GM21786 (cell line): Measurements from ENCODE around the gene AIF1.

Experiments
- ATAC-seq: cut with Tn5 transposase; IDR thresholded peaks from one replicate; pipeline ENCODE4 v1.9.1; 2021; ENCODE audit not compliant: unreplicated experiment

The AIF1 gene

DNA sequence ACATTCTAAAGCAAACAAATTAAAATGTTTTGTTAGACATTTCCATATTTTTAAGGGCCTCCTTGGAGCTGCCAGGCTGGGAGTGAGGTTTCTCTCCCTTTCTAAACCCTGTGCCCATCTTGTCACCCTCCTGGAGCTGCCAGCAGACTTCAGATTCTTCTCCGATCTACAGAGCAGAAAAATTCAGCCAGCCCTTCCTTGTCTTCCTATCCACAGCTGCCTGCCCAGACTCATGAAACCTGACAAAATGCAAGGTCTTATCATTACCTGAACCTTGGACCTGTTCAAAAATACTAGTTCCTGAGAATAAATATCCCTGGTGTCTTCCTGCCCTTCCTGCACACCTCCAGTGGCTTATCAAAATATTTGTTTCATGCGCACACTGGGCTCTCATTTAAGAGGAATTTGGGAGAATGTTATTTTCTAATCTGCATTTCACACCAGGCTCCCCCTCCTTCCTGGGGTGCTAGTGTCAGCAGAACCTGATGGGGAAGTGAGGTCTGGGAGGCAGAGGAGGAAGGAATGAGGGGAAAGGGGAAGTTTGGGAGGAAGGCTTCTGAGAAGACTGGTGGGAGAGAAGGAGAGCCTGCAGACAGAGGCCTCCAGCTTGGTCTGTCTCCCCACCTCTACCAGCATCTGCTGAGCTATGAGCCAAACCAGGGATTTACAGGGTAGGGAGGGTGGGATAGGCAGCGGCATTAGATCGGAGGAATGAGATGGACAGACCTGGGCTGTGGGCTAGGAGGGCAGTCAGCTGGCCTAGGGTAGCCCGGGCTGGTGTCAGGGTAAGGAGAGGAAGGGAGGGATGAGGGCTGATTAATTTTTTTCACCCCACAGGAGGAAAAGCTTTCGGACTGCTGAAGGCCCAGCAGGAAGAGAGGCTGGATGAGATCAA is at the start of gene AIF1:
Gene AIF1, plus strand, starts transcription at position 551 of the 895 bp plus-strand sequence. Its CDS starts 96 bp downstream, at position 647.
- no peak for ATAC-seq

DNA sequence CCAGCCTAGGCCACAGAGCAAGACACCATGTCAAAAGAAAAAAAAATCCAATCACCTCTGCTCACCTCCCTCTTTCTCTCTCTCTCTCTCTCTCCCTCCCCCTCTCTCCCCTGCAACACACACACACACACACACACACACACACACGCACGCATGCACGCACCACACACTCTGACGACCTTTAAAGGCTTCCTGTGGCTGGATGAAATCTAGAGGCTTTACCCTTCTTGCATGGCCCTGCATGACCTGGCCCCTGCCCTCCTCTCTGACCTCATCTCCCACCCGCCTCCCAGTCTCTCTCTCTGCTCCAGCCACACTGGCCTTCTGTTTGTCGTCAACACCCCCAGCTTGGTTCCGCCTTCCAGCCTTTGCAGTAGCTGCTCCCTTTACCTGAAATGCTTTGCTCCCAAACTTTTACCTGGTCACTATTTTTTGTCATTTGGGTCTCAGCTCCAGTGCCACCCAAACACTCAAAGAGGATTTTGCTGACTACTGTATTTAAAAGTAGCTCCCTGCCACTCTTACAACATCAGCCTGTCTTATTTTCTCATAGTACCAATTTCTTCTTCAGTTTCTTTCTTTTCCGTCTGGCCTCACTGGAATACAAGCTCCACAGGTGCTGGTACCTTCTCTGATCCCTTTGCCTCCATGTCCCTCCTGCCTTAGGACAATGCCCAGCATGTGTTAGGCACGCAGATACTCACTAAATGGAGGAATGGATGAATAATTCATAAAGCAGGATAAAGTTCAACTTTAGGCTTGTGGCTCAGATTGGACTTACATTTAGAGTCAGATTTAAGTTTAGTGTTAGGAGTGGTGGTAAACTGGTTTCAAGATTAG is 47.3 kb upstream of the AIF1 start:
- no peak for ATAC-seq

DNA sequence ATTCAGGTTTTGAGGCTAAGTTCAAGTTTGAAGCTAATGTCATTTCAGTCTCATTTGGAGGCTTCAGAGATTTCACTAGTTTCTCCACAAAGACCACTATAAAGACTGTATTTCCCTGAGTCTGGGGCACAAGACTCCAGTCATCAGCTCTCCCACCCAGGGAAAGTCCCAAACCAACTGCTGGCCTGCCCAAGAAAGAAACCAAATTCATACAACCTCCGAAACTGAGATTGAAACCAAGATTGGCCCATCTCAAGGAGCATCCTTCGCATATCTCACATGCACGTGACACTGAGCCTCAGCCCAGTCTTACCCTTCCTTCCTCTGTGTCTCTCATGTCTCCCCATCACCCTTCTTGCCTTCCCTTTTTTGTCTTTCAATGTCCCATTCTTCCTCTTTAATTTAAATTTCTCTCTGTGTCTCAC is 46.5 kb upstream of the AIF1 start:
- ATAC-seq = peak; percentile 54

DNA sequence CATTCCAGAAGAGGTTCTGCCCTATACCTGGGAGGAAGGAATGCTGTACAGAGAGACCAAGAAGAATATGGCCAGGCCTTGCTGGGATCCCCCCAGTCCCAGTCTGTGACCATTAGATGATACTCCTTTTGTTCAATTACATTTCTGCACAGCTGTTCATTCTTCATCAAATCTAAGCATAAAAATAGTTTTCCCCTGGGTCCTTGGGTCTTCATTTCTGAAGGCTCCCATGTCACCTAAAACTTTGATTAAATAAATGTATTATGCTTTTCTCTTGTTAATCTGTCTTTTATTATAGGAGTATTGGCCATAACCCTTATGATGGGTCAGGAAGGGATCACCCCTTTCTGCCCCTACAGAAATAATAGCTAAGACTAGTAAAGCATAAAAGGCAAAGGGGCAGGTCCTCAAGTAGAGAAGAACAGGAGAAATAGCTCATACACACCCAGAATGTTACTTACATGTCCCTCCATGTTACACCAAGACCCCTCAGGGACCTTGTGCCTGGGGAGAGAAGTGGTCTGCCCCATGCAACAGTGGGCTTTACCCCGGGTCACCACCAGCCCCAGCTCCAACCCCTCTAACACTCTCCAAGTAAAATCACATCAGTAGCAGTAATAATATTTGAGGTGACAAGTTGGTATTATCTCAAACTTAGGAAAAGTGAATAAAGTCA is 45.0 kb upstream of the AIF1 start:
- no peak for ATAC-seq

DNA sequence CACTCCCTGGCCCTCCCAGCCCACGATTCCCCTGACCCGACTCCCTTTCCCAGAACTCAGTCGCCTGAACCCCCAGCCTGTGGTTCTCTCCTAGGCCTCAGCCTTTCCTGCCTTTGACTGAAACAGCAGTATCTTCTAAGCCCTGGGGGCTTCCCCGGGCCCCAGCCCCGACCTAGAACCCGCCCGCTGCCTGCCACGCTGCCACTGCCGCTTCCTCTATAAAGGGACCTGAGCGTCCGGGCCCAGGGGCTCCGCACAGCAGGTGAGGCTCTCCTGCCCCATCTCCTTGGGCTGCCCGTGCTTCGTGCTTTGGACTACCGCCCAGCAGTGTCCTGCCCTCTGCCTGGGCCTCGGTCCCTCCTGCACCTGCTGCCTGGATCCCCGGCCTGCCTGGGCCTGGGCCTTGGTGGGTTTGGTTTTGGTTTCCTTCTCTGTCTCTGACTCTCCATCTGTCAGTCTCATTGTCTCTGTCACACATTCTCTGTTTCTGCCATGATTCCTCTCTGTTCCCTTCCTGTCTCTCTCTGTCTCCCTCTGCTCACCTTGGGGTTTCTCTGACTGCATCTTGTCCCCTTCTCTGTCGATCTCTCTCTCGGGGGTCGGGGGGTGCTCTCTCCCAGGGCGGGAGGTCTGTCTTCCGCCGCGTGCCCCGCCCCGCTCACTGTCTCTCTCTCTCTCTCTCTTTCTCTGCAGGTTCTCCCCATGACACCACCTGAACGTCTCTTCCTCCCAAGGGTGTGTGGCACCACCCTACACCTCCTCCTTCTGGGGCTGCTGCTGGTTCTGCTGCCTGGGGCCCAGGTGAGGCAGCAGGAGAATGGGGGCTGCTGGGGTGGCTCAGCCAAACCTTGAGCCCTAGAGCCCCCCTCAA is 42.8 kb upstream of the AIF1 start, which contains the start of gene LTA:
Gene LTA, plus strand, starts transcription at position 249 of the 871 bp plus-strand sequence. Its CDS starts 454 bp downstream, at position 703.
- ATAC-seq = no peak

DNA sequence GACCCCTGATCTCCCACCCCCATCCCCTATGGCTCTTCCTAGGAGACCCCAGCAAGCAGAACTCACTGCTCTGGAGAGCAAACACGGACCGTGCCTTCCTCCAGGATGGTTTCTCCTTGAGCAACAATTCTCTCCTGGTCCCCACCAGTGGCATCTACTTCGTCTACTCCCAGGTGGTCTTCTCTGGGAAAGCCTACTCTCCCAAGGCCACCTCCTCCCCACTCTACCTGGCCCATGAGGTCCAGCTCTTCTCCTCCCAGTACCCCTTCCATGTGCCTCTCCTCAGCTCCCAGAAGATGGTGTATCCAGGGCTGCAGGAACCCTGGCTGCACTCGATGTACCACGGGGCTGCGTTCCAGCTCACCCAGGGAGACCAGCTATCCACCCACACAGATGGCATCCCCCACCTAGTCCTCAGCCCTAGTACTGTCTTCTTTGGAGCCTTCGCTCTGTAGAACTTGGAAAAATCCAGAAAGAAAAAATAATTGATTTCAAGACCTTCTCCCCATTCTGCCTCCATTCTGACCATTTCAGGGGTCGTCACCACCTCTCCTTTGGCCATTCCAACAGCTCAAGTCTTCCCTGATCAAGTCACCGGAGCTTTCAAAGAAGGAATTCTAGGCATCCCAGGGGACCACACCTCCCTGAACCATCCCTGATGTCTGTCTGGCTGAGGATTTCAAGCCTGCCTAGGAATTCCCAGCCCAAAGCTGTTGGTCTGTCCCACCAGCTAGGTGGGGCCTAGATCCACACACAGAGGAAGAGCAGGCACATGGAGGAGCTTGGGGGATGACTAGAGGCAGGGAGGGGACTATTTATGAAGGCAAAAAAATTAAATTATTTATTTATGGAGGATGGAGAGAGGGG is 41.6 kb upstream of the AIF1 start:
- ATAC-seq = no peak

DNA sequence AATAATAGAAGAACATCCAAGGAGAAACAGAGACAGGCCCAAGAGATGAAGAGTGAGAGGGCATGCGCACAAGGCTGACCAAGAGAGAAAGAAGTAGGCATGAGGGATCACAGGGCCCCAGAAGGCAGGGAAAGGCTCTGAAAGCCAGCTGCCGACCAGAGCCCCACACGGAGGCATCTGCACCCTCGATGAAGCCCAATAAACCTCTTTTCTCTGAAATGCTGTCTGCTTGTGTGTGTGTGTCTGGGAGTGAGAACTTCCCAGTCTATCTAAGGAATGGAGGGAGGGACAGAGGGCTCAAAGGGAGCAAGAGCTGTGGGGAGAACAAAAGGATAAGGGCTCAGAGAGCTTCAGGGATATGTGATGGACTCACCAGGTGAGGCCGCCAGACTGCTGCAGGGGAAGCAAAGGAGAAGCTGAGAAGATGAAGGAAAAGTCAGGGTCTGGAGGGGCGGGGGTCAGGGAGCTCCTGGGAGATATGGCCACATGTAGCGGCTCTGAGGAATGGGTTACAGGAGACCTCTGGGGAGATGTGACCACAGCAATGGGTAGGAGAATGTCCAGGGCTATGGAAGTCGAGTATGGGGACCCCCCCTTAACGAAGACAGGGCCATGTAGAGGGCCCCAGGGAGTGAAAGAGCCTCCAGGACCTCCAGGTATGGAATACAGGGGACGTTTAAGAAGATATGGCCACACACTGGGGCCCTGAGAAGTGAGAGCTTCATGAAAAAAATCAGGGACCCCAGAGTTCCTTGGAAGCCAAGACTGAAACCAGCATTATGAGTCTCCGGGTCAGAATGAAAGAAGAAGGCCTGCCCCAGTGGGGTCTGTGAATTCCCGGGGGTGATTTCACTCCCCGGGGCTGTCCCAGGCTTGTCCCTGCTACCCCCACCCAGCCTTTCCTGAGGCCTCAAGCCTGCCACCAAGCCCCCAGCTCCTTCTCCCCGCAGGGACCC is 40.6 kb upstream of the AIF1 start:
- ATAC-seq = no peak

DNA sequence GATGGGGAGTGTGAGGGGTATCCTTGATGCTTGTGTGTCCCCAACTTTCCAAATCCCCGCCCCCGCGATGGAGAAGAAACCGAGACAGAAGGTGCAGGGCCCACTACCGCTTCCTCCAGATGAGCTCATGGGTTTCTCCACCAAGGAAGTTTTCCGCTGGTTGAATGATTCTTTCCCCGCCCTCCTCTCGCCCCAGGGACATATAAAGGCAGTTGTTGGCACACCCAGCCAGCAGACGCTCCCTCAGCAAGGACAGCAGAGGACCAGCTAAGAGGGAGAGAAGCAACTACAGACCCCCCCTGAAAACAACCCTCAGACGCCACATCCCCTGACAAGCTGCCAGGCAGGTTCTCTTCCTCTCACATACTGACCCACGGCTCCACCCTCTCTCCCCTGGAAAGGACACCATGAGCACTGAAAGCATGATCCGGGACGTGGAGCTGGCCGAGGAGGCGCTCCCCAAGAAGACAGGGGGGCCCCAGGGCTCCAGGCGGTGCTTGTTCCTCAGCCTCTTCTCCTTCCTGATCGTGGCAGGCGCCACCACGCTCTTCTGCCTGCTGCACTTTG is 39.6 kb upstream of the AIF1 start, which contains the start of gene TNF:
Gene TNF, plus strand, starts transcription at position 231 of the 567 bp plus-strand sequence. Its CDS starts 177 bp downstream, at position 408.
- ATAC-seq = no peak

DNA sequence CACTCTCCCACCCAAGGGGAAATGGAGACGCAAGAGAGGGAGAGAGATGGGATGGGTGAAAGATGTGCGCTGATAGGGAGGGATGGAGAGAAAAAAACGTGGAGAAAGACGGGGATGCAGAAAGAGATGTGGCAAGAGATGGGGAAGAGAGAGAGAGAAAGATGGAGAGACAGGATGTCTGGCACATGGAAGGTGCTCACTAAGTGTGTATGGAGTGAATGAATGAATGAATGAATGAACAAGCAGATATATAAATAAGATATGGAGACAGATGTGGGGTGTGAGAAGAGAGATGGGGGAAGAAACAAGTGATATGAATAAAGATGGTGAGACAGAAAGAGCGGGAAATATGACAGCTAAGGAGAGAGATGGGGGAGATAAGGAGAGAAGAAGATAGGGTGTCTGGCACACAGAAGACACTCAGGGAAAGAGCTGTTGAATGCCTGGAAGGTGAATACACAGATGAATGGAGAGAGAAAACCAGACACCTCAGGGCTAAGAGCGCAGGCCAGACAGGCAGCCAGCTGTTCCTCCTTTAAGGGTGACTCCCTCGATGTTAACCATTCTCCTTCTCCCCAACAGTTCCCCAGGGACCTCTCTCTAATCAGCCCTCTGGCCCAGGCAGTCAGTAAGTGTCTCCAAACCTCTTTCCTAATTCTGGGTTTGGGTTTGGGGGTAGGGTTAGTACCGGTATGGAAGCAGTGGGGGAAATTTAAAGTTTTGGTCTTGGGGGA is 38.9 kb upstream of the AIF1 start:
- ATAC-seq = no peak

DNA sequence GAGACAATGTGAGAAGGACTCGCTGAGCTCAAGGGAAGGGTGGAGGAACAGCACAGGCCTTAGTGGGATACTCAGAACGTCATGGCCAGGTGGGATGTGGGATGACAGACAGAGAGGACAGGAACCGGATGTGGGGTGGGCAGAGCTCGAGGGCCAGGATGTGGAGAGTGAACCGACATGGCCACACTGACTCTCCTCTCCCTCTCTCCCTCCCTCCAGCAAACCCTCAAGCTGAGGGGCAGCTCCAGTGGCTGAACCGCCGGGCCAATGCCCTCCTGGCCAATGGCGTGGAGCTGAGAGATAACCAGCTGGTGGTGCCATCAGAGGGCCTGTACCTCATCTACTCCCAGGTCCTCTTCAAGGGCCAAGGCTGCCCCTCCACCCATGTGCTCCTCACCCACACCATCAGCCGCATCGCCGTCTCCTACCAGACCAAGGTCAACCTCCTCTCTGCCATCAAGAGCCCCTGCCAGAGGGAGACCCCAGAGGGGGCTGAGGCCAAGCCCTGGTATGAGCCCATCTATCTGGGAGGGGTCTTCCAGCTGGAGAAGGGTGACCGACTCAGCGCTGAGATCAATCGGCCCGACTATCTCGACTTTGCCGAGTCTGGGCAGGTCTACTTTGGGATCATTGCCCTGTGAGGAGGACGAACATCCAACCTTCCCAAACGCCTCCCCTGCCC is 38.0 kb upstream of the AIF1 start:
- no peak for ATAC-seq

DNA sequence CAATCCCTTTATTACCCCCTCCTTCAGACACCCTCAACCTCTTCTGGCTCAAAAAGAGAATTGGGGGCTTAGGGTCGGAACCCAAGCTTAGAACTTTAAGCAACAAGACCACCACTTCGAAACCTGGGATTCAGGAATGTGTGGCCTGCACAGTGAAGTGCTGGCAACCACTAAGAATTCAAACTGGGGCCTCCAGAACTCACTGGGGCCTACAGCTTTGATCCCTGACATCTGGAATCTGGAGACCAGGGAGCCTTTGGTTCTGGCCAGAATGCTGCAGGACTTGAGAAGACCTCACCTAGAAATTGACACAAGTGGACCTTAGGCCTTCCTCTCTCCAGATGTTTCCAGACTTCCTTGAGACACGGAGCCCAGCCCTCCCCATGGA is 37.5 kb upstream of the AIF1 start:
- no peak for ATAC-seq

DNA sequence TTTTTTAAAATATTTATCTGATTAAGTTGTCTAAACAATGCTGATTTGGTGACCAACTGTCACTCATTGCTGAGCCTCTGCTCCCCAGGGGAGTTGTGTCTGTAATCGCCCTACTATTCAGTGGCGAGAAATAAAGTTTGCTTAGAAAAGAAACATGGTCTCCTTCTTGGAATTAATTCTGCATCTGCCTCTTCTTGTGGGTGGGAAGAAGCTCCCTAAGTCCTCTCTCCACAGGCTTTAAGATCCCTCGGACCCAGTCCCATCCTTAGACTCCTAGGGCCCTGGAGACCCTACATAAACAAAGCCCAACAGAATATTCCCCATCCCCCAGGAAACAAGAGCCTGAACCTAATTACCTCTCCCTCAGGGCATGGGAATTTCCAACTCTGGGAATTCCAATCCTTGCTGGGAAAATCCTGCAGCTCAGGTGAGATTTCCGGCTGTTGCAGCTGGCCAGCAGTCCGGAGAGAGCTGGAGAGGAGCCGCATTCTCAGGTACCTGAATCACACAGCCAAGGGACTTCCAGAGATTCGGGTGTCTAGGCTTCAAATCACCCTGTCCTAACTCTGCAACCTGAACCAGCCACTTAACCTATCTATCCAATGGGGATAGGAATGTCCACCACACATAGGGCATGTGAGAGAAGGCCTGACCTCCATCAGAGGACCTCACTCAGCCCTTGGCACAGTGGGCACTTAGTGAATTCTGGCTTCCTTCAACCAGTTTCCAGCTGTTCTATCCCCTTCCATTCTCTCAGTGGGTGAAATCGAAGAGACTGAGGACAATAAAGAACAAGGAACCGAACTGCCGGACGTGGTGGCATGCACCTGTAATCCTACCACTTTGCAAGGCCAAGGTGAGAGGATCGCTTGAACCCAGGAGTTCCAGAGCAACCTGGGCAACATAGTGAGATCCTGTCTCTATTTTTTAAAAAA is 36.6 kb upstream of the AIF1 start:
- ATAC-seq = no peak

DNA sequence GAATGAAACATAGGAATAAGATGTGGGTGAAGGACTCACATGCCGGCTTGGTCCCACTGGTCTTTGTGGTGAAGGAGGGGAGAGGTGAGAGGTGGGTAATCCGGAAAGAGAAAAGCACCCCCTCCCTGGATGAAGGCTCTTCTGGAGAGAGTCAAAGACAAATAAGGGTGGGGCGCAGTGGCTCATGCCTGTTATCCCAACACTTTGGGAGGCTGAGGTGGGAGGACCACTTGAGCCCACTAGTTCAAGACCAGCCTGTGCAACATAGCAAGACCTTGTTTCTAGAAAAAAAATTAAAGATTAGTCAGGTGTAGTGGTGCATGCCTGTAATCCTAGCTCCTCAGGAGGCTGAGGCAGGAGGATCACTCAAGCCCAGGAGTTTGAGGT is 35.9 kb upstream of the AIF1 start:
- no peak for ATAC-seq

DNA sequence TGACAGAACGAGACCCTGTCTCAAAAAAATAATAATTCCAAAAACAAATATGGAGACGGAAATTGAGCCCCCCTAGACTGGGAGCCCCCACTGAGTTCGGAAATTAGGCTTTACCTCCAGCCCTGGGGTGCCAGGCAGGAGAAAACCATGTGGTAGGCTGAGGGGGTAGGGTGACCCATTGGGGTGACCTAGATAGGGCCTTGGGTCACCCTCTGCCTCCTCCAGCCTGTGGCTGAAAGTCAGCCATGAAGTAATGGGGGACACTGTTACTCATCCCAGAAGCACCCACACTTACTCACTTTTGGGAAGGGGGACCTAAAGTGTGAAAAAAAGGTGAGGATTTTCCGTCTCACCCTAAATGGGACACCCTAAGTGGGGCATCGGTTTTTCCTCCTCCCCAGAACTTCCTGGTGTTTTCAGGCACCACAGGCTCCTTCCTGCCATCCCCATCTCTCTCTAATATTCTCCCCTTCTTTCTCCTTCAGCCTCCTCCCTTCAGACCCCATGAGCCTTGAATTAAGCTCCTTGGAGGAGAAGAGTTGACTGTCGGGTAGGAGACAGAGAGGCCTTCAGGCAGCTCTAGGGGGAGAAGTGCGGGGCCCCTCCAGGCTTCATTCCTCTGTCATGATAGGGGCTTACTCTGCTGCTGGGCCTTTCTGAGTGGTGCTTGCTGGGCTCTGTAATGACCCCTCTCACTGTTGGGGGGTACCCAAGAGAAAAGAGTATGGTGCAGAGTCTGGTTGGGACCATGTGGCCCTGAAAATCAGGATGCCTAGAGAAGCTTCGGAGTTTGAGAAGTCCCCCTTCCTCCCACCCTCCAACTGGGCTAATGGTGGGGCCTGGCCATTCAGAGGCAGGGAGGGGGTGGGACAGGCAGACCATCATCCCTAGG is 35.2 kb upstream of the AIF1 start:
- ATAC-seq = no peak

DNA sequence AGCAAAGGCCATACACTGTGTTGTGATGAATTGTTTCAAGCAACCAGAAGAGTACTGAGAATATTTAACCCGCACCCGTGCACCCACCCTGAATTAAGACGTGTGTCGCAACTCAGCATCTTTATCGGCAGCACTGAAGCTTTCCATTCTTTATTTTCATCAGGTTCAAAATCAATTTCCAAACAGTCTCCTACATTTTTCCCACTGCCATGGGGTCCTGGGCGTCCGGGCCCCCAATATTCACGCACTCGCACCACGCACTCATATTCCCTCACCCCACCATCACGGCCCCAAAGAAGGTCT is 34.6 kb upstream of the AIF1 start:
- no peak for ATAC-seq
